ENCODE measurements around the gene KDM4B. TPM values are rescaled to one million over a fixed set of nuclear protein-coding genes. Genes with fewer than 3 reads are reported as not detected.

The KDM4B gene
- polyA plus RNA-seq, 1 experiment: 7.7 TPM

- ChIA-PET POLR2A (interaction anchor here (0.6 to 1.1 kb wide), 2 partner anchors 8 to 16 kb away, joined by 3 read pairs; partner anchors contain the start of gene KDM4B), CTCF (interaction anchor here (1.2 kb wide), 1 partner anchor 17 kb away, joined by 3 read pairs; no protein-coding TSS in a partner anchor)
- TF ChIP-seq, protein P1, sequence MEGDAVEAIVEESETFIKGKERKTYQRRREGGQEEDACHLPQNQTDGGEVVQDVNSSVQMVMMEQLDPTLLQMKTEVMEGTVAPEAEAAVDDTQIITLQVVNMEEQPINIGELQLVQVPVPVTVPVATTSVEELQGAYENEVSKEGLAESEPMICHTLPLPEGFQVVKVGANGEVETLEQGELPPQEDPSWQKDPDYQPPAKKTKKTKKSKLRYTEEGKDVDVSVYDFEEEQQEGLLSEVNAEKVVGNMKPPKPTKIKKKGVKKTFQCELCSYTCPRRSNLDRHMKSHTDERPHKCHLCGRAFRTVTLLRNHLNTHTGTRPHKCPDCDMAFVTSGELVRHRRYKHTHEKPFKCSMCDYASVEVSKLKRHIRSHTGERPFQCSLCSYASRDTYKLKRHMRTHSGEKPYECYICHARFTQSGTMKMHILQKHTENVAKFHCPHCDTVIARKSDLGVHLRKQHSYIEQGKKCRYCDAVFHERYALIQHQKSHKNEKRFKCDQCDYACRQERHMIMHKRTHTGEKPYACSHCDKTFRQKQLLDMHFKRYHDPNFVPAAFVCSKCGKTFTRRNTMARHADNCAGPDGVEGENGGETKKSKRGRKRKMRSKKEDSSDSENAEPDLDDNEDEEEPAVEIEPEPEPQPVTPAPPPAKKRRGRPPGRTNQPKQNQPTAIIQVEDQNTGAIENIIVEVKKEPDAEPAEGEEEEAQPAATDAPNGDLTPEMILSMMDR (IDR thresholded peaks at IDR 0.05; ENCODE audit: low read depth, low read length): no peak
- Histone ChIP-seq H3K27ac (ENCODE audit: low read depth, low read length) (no peak overlapping the region), H3K4me3 (ENCODE audit: low read depth, low read length) (no peak overlapping the region), H3K27me3 (ENCODE audit: control insufficient read depth, insufficient read depth, low read length) (no peaks in the 10 kb centered on the region), H3K9me3 (ENCODE audit: control insufficient read depth, insufficient read depth, low read length) (no peaks in the 10 kb centered on the region; the same call in 1 of the 2 replicates)
- no peak for DNase-seq (ENCODE audit: low read depth, low spot score)
Observed at GRCh38 chr19:4984438-4984990, 15.6 kb downstream of the KDM4B start.

DNA sequence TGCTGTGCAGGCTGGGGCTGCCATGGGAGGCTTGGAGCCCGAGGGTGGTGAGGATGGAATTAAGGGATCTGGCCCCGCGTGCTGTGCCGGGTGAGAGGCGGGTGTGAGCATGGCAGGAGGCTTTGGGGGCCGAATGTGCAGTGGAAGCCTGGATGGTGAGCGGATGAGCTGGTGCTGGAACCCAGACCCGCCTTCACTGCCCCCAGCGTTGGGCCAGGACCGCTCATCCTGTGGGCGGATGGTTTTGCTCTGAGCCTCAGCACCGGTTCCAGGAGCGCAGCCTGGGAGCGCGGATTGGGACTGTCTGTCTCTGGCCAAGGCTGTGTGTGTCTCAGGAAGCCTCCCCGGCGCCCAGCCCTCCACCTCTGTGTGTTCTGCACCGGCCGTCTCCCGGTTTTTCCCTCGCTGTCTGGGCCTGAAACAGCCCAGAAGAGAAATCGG is 16.7 kb downstream of the KDM4B start:
- TF ChIP-seq, protein P1 (IDR thresholded peaks at IDR 0.05; ENCODE audit: low read depth, low read length): no peak
- POLR2A ChIA-PET: interaction anchor here (0.6 to 1.1 kb wide), 2 partner anchors 17 to 37 kb away, joined by 3 read pairs; partner anchors contain the start of gene KDM4B
- Histone ChIP-seq H3K27me3 (ENCODE audit: control insufficient read depth, insufficient read depth, low read length) (no peaks in the 10 kb centered on the region), H3K27ac (ENCODE audit: low read depth, low read length) (no peak overlapping the region), H3K9me3 (ENCODE audit: control insufficient read depth, insufficient read depth, low read length) (no peaks in the 10 kb centered on the region; the same call in 1 of the 2 replicates), H3K4me3 (ENCODE audit: low read depth, low read length) (no peak overlapping the region)
- DNase-seq (ENCODE audit: low read depth, low spot score): no peak
- CTCF ChIA-PET: no interaction called here

DNA sequence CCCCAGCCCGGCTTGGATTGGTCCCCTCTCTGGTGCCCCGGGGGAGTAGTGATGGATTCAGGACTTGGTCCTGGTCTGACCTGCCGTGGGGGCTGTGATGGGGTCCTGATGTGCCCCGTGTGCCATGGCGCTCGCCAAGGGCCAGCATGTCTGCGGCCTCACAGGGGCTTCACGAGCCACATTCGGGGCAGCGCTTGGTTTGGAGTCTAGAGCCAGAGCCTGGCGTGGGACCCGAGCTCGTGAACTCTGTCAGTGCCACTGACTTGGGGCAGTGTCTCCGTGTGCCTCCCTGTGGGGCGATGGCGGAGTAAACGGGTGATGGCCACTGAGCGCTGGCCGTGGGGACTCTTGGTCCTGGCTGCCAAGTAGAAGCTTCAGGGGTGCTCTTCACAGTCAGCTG is 17.1 kb downstream of the KDM4B start:
- TF ChIP-seq, protein P1 (IDR thresholded peaks at IDR 0.05; ENCODE audit: low read depth, low read length): no peak
- Histone ChIP-seq H3K27me3 (ENCODE audit: control insufficient read depth, insufficient read depth, low read length) (no peaks in the 10 kb centered on the region), H3K27ac (ENCODE audit: low read depth, low read length) (no peak overlapping the region), H3K9me3 (ENCODE audit: control insufficient read depth, insufficient read depth, low read length) (no peaks in the 10 kb centered on the region; the same call in 1 of the 2 replicates), H3K4me3 (ENCODE audit: low read depth, low read length) (no peak overlapping the region)
- DNase-seq (ENCODE audit: low read depth, low spot score): no peak
- CTCF ChIA-PET: no interaction called here
- POLR2A ChIA-PET: no interaction called here

DNA sequence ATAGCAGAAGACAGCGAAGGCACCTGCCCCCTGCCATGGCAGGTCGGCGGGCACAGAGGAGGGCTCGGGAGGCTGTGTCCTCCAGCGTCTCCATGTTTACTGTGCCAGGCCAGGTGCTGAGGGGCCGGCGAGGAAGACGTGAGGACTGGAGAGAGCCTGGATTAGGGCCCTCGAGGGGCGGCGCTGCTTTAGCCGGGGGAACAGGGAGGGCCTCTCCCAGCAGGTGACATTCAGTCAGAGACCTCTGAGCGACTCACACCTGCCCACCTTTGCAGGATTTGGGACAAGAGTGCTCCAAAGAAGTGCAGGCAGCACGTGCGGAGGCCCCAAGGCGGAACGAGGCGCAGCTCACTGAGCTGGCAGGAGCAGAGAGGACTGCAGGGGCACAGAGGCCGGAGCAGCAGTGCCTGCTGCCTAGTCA is 17.6 kb downstream of the KDM4B start:
- Histone ChIP-seq H3K9me3 (ENCODE audit: control insufficient read depth, insufficient read depth, low read length) (no peaks in the 10 kb centered on the region; the same call in 1 of the 2 replicates), H3K27ac (ENCODE audit: low read depth, low read length) (no peak overlapping the region), H3K4me3 (ENCODE audit: low read depth, low read length) (no peak overlapping the region), H3K27me3 (ENCODE audit: control insufficient read depth, insufficient read depth, low read length) (no peaks in the 10 kb centered on the region)
- DNase-seq (ENCODE audit: low read depth, low spot score): no peak
- ChIA-PET CTCF (interaction anchor here (0.6 kb wide), 1 partner anchor 8 kb away, joined by 3 read pairs; no protein-coding TSS in a partner anchor), POLR2A (no interaction called here)
- TF ChIP-seq, protein P1 (IDR thresholded peaks at IDR 0.05; ENCODE audit: low read depth, low read length): no peak

GRCh38 chr19:4987256-4987655 is 18.3 kb downstream of the KDM4B start:
- POLR2A ChIA-PET: no interaction called here
- TF ChIP-seq, protein P1 (IDR thresholded peaks at IDR 0.05; ENCODE audit: low read depth, low read length): no peak
- CTCF ChIA-PET: interaction anchor here (0.6 kb wide), 1 partner anchor 60 kb away, joined by 3 read pairs; no protein-coding TSS in a partner anchor
- Histone ChIP-seq H3K9me3 (ENCODE audit: control insufficient read depth, insufficient read depth, low read length) (no peaks in the 10 kb centered on the region; the same call in none of the 2 replicates), H3K27ac (ENCODE audit: low read depth, low read length) (no peak overlapping the region), H3K27me3 (ENCODE audit: control insufficient read depth, insufficient read depth, low read length) (no peaks in the 10 kb centered on the region), H3K4me3 (ENCODE audit: low read depth, low read length) (no peak overlapping the region)
- DNase-seq (ENCODE audit: low read depth, low spot score): no peak

All from AG04450 (cell line).